H1 (cell line): ENCODE data around the gene SCMH1. TPM values are rescaled to one million over a fixed set of nuclear protein-coding genes. Genes with fewer than 3 reads are reported as not detected.

Source experiments
- CHD7 ChIP-seq: fragments of 300-600 bp; sonication (generic); IDR thresholded peaks from 2 replicates; pipeline ENCODE4 v1.7.1; 2012; ENCODE audit warnings: low read length, moderate library complexity, mild to moderate bottlenecking, inconsistent platforms; ENCODE audit not compliant: insufficient replicate concordance
- CTBP2 ChIP-seq: IDR thresholded peaks from 2 replicates; pipeline ENCODE4 v1.7.0; 2011; ENCODE audit warnings: borderline replicate concordance, mild to moderate bottlenecking, moderate library complexity, mixed read lengths, low read length; ENCODE audit not compliant: insufficient read depth, insufficient read length
- KDM4A ChIP-seq: IDR thresholded peaks from one replicate; pipeline ENCODE4 v1.7.1; 2012; ENCODE audit warnings: low read depth, mild to moderate bottlenecking, moderate library complexity, low read length, inconsistent platforms; ENCODE audit not compliant: severe bottlenecking
- TAF1 ChIP-seq: IDR thresholded peaks from 2 replicates; pipeline ENCODE4 v1.6.1; 2011; ENCODE audit warnings: mild to moderate bottlenecking, low read depth, low read length
- polyA plus RNA-seq, 7 experiments: library from polyadenylated mRNA; depleted of rRNA in 3 of 7; stranded (reverse) in 5 of 7; unstranded in 2 of 7; fragments of >200 nt in 5 of 7; fragments of 200-250 nt in 2 of 7; gene quantifications; 1 replicate in 5 of 7; 2 replicates in 1 of 7; 4 replicates in 1 of 7; pipeline versions ENCODE4 v1.2.1 to v1.2.3, GENCODE V29; 2011 to 2013; ENCODE audit warnings: missing spikeins in 2 of 7, mixed read lengths in 2 of 7
- total RNA-seq: library from RNA; stranded (reverse); fragmentation: NEBNext Ultra II Directional; extraction: Animal tissue kit (Norgen Biotek cat#: 25700); gene quantifications from 2 replicates; pipeline ENCODE4 v1.2.1, GENCODE V29; 2021

Gene SCMH1
- total and polyA plus RNA-seq, 2 of the 8 experiments (the other 6 are each of a cell fraction or from before 2014, with no cell fraction given) = 16.6 to 30.7 TPM

GRCh38 chr1:41097105-41097504 lies 145.0 kb downstream of the SCMH1 start (continued):
- TF ChIP-seq CHD7 (no peak), TAF1 (no peak), CTBP2 (no peak), KDM4A (no peak)
